GM18511 (cell line): ENCODE results near the gene REEP1.
"Not testable (repeated sequence)": the region's sequence is repeated elsewhere in the genome, so short reads cannot be mapped to it uniquely, and the experiment has no call there.

Experiments used
- ATAC-seq: cut with Tn5 transposase; IDR thresholded peaks from one replicate; pipeline ENCODE4 v1.9.1; 2021; ENCODE audit warnings: mild to moderate bottlenecking, moderate library complexity; ENCODE audit not compliant: unreplicated experiment

REEP1 gene

GRCh38 chr2:86347401-86347800, 10.0 kb upstream of the REEP1 start:
- ATAC-seq: no peak

- ATAC-seq: not testable (repeated sequence)
These were observed 8.5 kb upstream of the REEP1 start for GRCh38 chr2:86345783-86346370.

- no peak for ATAC-seq
These were observed 7.0 kb upstream of the REEP1 start for GRCh38 chr2:86344404-86344803.

- no peak for ATAC-seq
These were observed 5.1 kb upstream of the REEP1 start for GRCh38 chr2:86342488-86342887.

GRCh38 chr2:86341470-86341869, 4.0 kb upstream of the REEP1 start:
- no peak for ATAC-seq

GRCh38 chr2:86338778-86339295, 1.4 kb upstream of the REEP1 start:
- no peak for ATAC-seq

GRCh38 chr2:86336675-86337243, 667 bp downstream of the REEP1 start:
- ATAC-seq: peak; percentile 36

- no peak for ATAC-seq
These were observed 1.4 kb downstream of the REEP1 start for GRCh38 chr2:86335865-86336674.

GRCh38 chr2:86333378-86333777, 4.0 kb downstream of the REEP1 start:
- no peak for ATAC-seq

GRCh38 chr2:86332654-86333053, 4.8 kb downstream of the REEP1 start:
- no peak for ATAC-seq

GRCh38 chr2:86331384-86331783, 6.0 kb downstream of the REEP1 start:
- no peak for ATAC-seq

GRCh38 chr2:86330001-86330400, 7.4 kb downstream of the REEP1 start:
- ATAC-seq: no peak

- no peak for ATAC-seq
These were observed 14.0 kb downstream of the REEP1 start for GRCh38 chr2:86323273-86324021.

- no peak for ATAC-seq
These were observed 17.5 kb downstream of the REEP1 start for GRCh38 chr2:86319700-86320580.

GRCh38 chr2:86315084-86315483, 22.3 kb downstream of the REEP1 start:
- no peak for ATAC-seq

GRCh38 chr2:86314125-86314524, 23.3 kb downstream of the REEP1 start:
- no peak for ATAC-seq

- no peak for ATAC-seq
These were observed 24.1 kb downstream of the REEP1 start for GRCh38 chr2:86313341-86313740.

GRCh38 chr2:86311879-86312278, 25.5 kb downstream of the REEP1 start:
- ATAC-seq: no peak

- no peak for ATAC-seq
These were observed 27.5 kb downstream of the REEP1 start for GRCh38 chr2:86309966-86310365.

- no peak for ATAC-seq
These were observed 28.3 kb downstream of the REEP1 start for GRCh38 chr2:86308984-86309695.
